ENCODE measurements around the gene MMP24.

DNA sequence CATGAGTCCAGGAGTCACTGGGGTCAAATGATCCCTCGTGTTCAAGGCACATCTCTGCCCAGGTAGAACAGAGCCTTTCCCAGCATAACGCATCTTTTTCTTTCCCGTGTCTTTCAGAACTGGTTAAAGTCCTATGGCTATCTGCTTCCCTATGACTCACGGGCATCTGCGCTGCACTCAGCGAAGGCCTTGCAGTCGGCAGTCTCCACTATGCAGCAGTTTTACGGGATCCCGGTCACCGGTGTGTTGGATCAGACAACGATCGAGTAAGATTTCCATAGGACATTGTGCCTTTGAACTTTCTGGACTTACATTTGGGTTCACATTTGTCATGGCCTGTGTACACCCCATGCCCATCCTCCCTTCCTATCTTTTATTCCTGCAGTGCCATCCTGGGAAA, 20.2 kb downstream of the MMP24 start:
- TF ChIP-seq, protein P1, sequence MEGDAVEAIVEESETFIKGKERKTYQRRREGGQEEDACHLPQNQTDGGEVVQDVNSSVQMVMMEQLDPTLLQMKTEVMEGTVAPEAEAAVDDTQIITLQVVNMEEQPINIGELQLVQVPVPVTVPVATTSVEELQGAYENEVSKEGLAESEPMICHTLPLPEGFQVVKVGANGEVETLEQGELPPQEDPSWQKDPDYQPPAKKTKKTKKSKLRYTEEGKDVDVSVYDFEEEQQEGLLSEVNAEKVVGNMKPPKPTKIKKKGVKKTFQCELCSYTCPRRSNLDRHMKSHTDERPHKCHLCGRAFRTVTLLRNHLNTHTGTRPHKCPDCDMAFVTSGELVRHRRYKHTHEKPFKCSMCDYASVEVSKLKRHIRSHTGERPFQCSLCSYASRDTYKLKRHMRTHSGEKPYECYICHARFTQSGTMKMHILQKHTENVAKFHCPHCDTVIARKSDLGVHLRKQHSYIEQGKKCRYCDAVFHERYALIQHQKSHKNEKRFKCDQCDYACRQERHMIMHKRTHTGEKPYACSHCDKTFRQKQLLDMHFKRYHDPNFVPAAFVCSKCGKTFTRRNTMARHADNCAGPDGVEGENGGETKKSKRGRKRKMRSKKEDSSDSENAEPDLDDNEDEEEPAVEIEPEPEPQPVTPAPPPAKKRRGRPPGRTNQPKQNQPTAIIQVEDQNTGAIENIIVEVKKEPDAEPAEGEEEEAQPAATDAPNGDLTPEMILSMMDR (IDR thresholded peaks at IDR 0.05; ENCODE audit: insufficient read depth, low read depth, low read length): no peak
- no peak for TF ChIP-seq EZH2 (IDR thresholded peaks at IDR 0.05; ENCODE audit: insufficient read depth, low read length)
